Measurements from ENCODE around the gene F2RL1.

The F2RL1 gene

GRCh38 chr5:76804266-76804665, 14.6 kb upstream of the F2RL1 start:
- CTCF ChIA-PET, result interaction anchor here (1.0 to 1.4 kb wide), 2 partner anchors 9 to 30 kb away, joined by 3 to 4 read pairs; no protein-coding TSS in a partner anchor
- TF ChIP-seq CTCF (IDR thresholded peaks at IDR 0.05; ENCODE audit: insufficient read depth, low read length, missing control alignments), result no peak
- DNase-seq (ENCODE audit: low read depth, low spot score), result no peak
- H3K4me3 ChIP-seq (ENCODE audit: low read depth, low read length), result no peak overlapping the region
- POLR2A ChIA-PET, result interaction anchor here (0.6 to 0.7 kb wide), 2 partner anchors 10 to 13 kb away, joined by 3 read pairs; no protein-coding TSS in a partner anchor

- peak; percentile 91 for DNase-seq (ENCODE audit: low read depth, low spot score)
- no peak for TF ChIP-seq CTCF (IDR thresholded peaks at IDR 0.05; ENCODE audit: insufficient read depth, low read length, missing control alignments)
- H3K4me3 ChIP-seq (ENCODE audit: low read depth, low read length), result peak overlapping the region; percentile 12; the same call in 1 of the 2 replicates
- POLR2A ChIA-PET, result interaction anchor here (0.9 to 2.1 kb wide), 6 partner anchors 8 to 116 kb away, joined by 4 to 16 read pairs (median 5); partner anchors contain the start of gene F2RL1
- CTCF ChIA-PET, result interaction anchor here (0.6 to 1.8 kb wide), 6 partner anchors 8 to 202 kb away, joined by 3 to 7 read pairs (median 3); no protein-coding TSS in a partner anchor
Observed at GRCh38 chr5:76805821-76806505, 12.9 kb upstream of the F2RL1 start.

- CTCF ChIA-PET, result no interaction called here
- POLR2A ChIA-PET, result interaction anchor here (0.7 to 1.3 kb wide), 2 partner anchors 17 to 86 kb away, joined by 3 to 4 read pairs; no protein-coding TSS in a partner anchor
- no peak for DNase-seq (ENCODE audit: low read depth, low spot score)
- no peak for TF ChIP-seq CTCF (IDR thresholded peaks at IDR 0.05; ENCODE audit: insufficient read depth, low read length, missing control alignments)
- H3K4me3 ChIP-seq (ENCODE audit: low read depth, low read length), result no peak overlapping the region
Observed at GRCh38 chr5:76807296-76807695, 11.5 kb upstream of the F2RL1 start.

GRCh38 chr5:76808141-76808691, 10.6 kb upstream of the F2RL1 start:
- POLR2A ChIA-PET, result interaction anchor here (1.3 kb wide), 1 partner anchor 18 kb away, joined by 4 read pairs; no protein-coding TSS in a partner anchor
- CTCF ChIA-PET, result interaction anchor here (0.8 kb wide), 1 partner anchor 9 kb away, joined by 3 read pairs; no protein-coding TSS in a partner anchor
- TF ChIP-seq CTCF (IDR thresholded peaks at IDR 0.05; ENCODE audit: insufficient read depth, low read length, missing control alignments), result no peak
- no peak overlapping the region for H3K4me3 ChIP-seq (ENCODE audit: low read depth, low read length)
- DNase-seq (ENCODE audit: low read depth, low spot score), result no peak

- TF ChIP-seq CTCF (IDR thresholded peaks at IDR 0.05; ENCODE audit: insufficient read depth, low read length, missing control alignments), result no peak
- ChIA-PET CTCF (no interaction called here), POLR2A (no interaction called here)
- DNase-seq (ENCODE audit: low read depth, low spot score), result no peak
- H3K4me3 ChIP-seq (ENCODE audit: low read depth, low read length), result no peak overlapping the region
Observed at GRCh38 chr5:76809141-76809540, 9.7 kb upstream of the F2RL1 start.

GRCh38 chr5:76810236-76810635, 8.6 kb upstream of the F2RL1 start:
- DNase-seq (ENCODE audit: low read depth, low spot score), result no peak
- H3K4me3 ChIP-seq (ENCODE audit: low read depth, low read length), result no peak overlapping the region
- ChIA-PET CTCF (interaction anchor here (0.6 to 1.0 kb wide), 2 partner anchors 8 to 35 kb away, joined by 4 read pairs; no protein-coding TSS in a partner anchor), POLR2A (no interaction called here)
- no peak for TF ChIP-seq CTCF (IDR thresholded peaks at IDR 0.05; ENCODE audit: insufficient read depth, low read length, missing control alignments)

All from AG04449 (cell line).